Measurements from ENCODE around the gene SUSD6. TPM values are rescaled to one million over a fixed set of nuclear protein-coding genes. Genes with fewer than 3 reads are reported as not detected.

SUSD6 gene
- total RNA-seq, 2 experiments from 2014 or later = 23.1 to 43.6 TPM

- no peak for TF ChIP-seq CTCF (conservative IDR thresholded peaks at IDR 0.05; ENCODE audit: low read length)
- Histone ChIP-seq H3K9me2 (ENCODE audit: insufficient read depth, low read length) (no peaks in the 10 kb centered on the region), H3K27ac (ENCODE audit: low read depth, low read length, poor library complexity, severe bottlenecking) (no peak overlapping the region), H3K4me3 (ENCODE audit: low read depth, low read length, poor library complexity, severe bottlenecking) (no peak overlapping the region), H4K20me1 (ENCODE audit: insufficient read depth, low read length) (peaks cover 77% of the 10 kb centered on the region), H3K4me2 (ENCODE audit: low read length) (peak overlapping the region; percentile 84), H3K79me2 (ENCODE audit: insufficient read depth, low read depth, low read length) (peaks cover 100% of the 10 kb centered on the region), H3K9me3 (ENCODE audit: low read length) (no peaks in the 10 kb centered on the region), H3K36me3 (ENCODE audit: insufficient read depth, low read length) (peaks cover 18% of the 10 kb centered on the region), H2AFZ (ENCODE audit: low read length) (no peak overlapping the region), H3K4me1 (ENCODE audit: insufficient read depth, low read length, poor library complexity, severe bottlenecking) (peaks cover 100% of the 10 kb centered on the region)
- no TSS peak for BruUV-seq (replicated peaks)
- DNase-seq (ENCODE audit: low spot score) = no peak
- CTCF ChIA-PET (ENCODE audit: unreplicated experiment) = no interaction called here
- POLR2A ChIA-PET = interaction anchor here (0.7 kb wide), 2 partner anchors 16 to 802 kb away, joined by 4 to 5 read pairs; no protein-coding TSS in a partner anchor
- intact Hi-C loops (cut with micrococcal nuclease; ENCODE audit: unreplicated experiment) = no loop called here
Observed at GRCh38 chr14:69632164-69632563, 20.8 kb downstream of the SUSD6 start.

GRCh38 chr14:69632593-69633151, 21.3 kb downstream of the SUSD6 start:
- intact Hi-C loops (cut with micrococcal nuclease; ENCODE audit: unreplicated experiment) = no loop called here
- H3K79me2 ChIP-seq (ENCODE audit: insufficient read depth, low read depth, low read length) = peaks cover 100% of the 10 kb centered on the region
- H4K20me1 ChIP-seq (ENCODE audit: insufficient read depth, low read length) = peaks cover 82% of the 10 kb centered on the region
- no TSS peak for BruUV-seq (replicated peaks)
- H3K4me2 ChIP-seq (ENCODE audit: low read length) = peak overlapping the region; percentile 84
- H3K4me1 ChIP-seq (ENCODE audit: insufficient read depth, low read length, poor library complexity, severe bottlenecking) = peaks cover 100% of the 10 kb centered on the region
- no peaks in the 10 kb centered on the region for H3K9me3 ChIP-seq (ENCODE audit: low read length)
- no peaks in the 10 kb centered on the region for H3K9me2 ChIP-seq (ENCODE audit: insufficient read depth, low read length)
- H3K36me3 ChIP-seq (ENCODE audit: insufficient read depth, low read length) = peaks cover 17% of the 10 kb centered on the region
- ChIA-PET POLR2A (interaction anchor here (0.7 to 1.4 kb wide), 4 partner anchors 16 to 803 kb away, joined by 3 to 5 read pairs (median 4); no protein-coding TSS in a partner anchor), CTCF (ENCODE audit: unreplicated experiment) (no interaction called here)
- H2AFZ ChIP-seq (ENCODE audit: low read length) = no peak overlapping the region
- H3K27ac ChIP-seq (ENCODE audit: low read depth, low read length, poor library complexity, severe bottlenecking) = no peak overlapping the region
- no peak for DNase-seq (ENCODE audit: low spot score)
- no peak overlapping the region for H3K4me3 ChIP-seq (ENCODE audit: low read depth, low read length, poor library complexity, severe bottlenecking)
- TF ChIP-seq EZH2phosphoT487 (IDR thresholded peaks at IDR 0.05; ENCODE audit: borderline replicate concordance, low read depth, low read length) (no peak), CTCF (conservative IDR thresholded peaks at IDR 0.05; ENCODE audit: low read length) (no peak)

DNA sequence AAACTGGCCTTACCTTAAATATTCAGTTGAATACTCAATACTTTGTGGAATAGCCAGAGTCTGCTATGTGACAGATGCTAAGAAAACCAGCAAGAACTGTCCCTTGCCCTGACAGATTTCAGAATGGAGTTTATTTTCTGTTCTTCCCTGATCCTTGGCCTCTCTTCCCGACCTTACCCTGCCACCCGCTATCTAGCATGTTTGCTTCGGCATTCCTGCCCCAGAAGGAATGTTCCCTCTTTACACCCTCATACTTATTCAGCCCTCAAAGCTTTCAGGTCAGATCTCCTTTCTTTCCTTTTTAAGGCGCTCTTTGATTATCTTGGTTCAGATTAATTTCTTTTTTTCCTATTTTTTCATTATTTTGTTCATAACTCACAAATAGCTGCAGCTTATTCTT, 21.8 kb downstream of the SUSD6 start:
- Histone ChIP-seq H3K9me2 (ENCODE audit: insufficient read depth, low read length) (no peaks in the 10 kb centered on the region), H2AFZ (ENCODE audit: low read length) (no peak overlapping the region), H3K79me2 (ENCODE audit: insufficient read depth, low read depth, low read length) (peaks cover 100% of the 10 kb centered on the region), H4K20me1 (ENCODE audit: insufficient read depth, low read length) (peaks cover 83% of the 10 kb centered on the region), H3K9me3 (ENCODE audit: low read length) (no peaks in the 10 kb centered on the region), H3K36me3 (ENCODE audit: insufficient read depth, low read length) (peaks cover 17% of the 10 kb centered on the region), H3K4me2 (ENCODE audit: low read length) (0 out of 2 replicates have a peak overlapping the region, but pooled peaks have one; percentile 84), H3K4me3 (ENCODE audit: low read depth, low read length, poor library complexity, severe bottlenecking) (no peak overlapping the region), H3K27ac (ENCODE audit: low read depth, low read length, poor library complexity, severe bottlenecking) (no peak overlapping the region), H3K4me1 (ENCODE audit: insufficient read depth, low read length, poor library complexity, severe bottlenecking) (peaks cover 100% of the 10 kb centered on the region)
- ChIA-PET CTCF (ENCODE audit: unreplicated experiment) (no interaction called here), POLR2A (interaction anchor here (0.9 to 1.4 kb wide), 2 partner anchors 15 to 33 kb away, joined by 3 read pairs; no protein-coding TSS in a partner anchor)
- DNase-seq (ENCODE audit: low spot score) = no peak
- TF ChIP-seq CTCF (conservative IDR thresholded peaks at IDR 0.05; ENCODE audit: low read length) (no peak), EZH2phosphoT487 (IDR thresholded peaks at IDR 0.05; ENCODE audit: borderline replicate concordance, low read depth, low read length) (no peak)
- intact Hi-C loops (cut with micrococcal nuclease; ENCODE audit: unreplicated experiment) = no loop called here
- no TSS peak for BruUV-seq (replicated peaks)
